ENCODE measurements around the gene YARS1. TPM values are rescaled to one million over a fixed set of nuclear protein-coding genes. Genes with fewer than 3 reads are reported as not detected.

YARS1 gene
- total RNA-seq, 1 donor: 137 TPM

- H3K4me3 ChIP-seq (ENCODE audit: low read depth, low read length): no peak overlapping the region
- no peak for TF ChIP-seq CTCF (IDR thresholded peaks at IDR 0.05; ENCODE audit: insufficient read depth, low read depth, low read length)
- DNase-seq (ENCODE audit: low read depth): no peak
Observed at GRCh38 chr1:32780005-32780404, 37.2 kb downstream of the YARS1 start.

- no peak overlapping the region for H3K4me3 ChIP-seq (ENCODE audit: low read depth, low read length)
- no peak for TF ChIP-seq CTCF (IDR thresholded peaks at IDR 0.05; ENCODE audit: insufficient read depth, low read depth, low read length)
- no peak for DNase-seq (ENCODE audit: low read depth)
Observed at GRCh38 chr1:32779242-32779641, 37.9 kb downstream of the YARS1 start.

- H3K4me3 ChIP-seq (ENCODE audit: low read depth, low read length): no peak overlapping the region
- no peak for DNase-seq (ENCODE audit: low read depth)
- TF ChIP-seq CTCF (IDR thresholded peaks at IDR 0.05; ENCODE audit: insufficient read depth, low read depth, low read length): no peak
Observed at GRCh38 chr1:32775640-32776337, 41.4 kb downstream of the YARS1 start.

GRCh38 chr1:32774950-32775634, 42.1 kb downstream of the YARS1 start:
- no peak overlapping the region for H3K4me3 ChIP-seq (ENCODE audit: low read depth, low read length)
- peak; percentile 39 for DNase-seq (ENCODE audit: low read depth)
- no peak for TF ChIP-seq CTCF (IDR thresholded peaks at IDR 0.05; ENCODE audit: insufficient read depth, low read depth, low read length)

- no peak overlapping the region for H3K4me3 ChIP-seq (ENCODE audit: low read depth, low read length)
- no peak for DNase-seq (ENCODE audit: low read depth)
- TF ChIP-seq CTCF (IDR thresholded peaks at IDR 0.05; ENCODE audit: insufficient read depth, low read depth, low read length): no peak
Observed at GRCh38 chr1:32774464-32774808, 42.7 kb downstream of the YARS1 start.

GRCh38 chr1:32773764-32774463, 43.2 kb downstream of the YARS1 start:
- TF ChIP-seq CTCF (IDR thresholded peaks at IDR 0.05; ENCODE audit: insufficient read depth, low read depth, low read length): no peak
- H3K4me3 ChIP-seq (ENCODE audit: low read depth, low read length): no peak overlapping the region
- DNase-seq (ENCODE audit: low read depth): no peak
